Adipocyte (in vitro differentiated cells): Measurements from ENCODE around the gene PPM1E.

Experiments
- DNase-seq: peaks from one replicate; pipeline ENCODE4 v3.0.0-alpha.2; 2015; ENCODE audit warnings: low read depth
- H3K27me3 ChIP-seq: replicated peaks from 2 replicates; pipeline ENCODE4 v1.7.0; 2013; ENCODE audit warnings: mild to moderate bottlenecking, low read length, moderate library complexity; ENCODE audit not compliant: control insufficient read depth, insufficient read depth
- H3K36me3 ChIP-seq: 2 replicates; pipeline ENCODE4 v1.7.0; 2013; ENCODE audit warnings: low read length, mild to moderate bottlenecking, moderate library complexity; ENCODE audit not compliant: control insufficient read depth, insufficient read depth, severe bottlenecking
- H3K4me1 ChIP-seq: 2 replicates; pipeline ENCODE4 v1.7.0; 2013; ENCODE audit warnings: mild to moderate bottlenecking, low read length, moderate library complexity; ENCODE audit not compliant: control insufficient read depth, insufficient read depth
- H3K4me3 ChIP-seq: 2 replicates; pipeline ENCODE4 v1.7.0; 2013; ENCODE audit warnings: mild to moderate bottlenecking, low read length, moderate library complexity
- H3K9ac ChIP-seq: 2 replicates; pipeline ENCODE4 v1.7.0; 2013; ENCODE audit warnings: mild to moderate bottlenecking, low read length, moderate library complexity
- H3K9me3 ChIP-seq: 2 replicates; pipeline ENCODE4 v1.7.0; 2013; ENCODE audit warnings: mild to moderate bottlenecking, low read length, moderate library complexity; ENCODE audit not compliant: control insufficient read depth

Gene PPM1E

GRCh38 chr17:59018019-59018418, 262.4 kb downstream of the PPM1E start:
- Histone ChIP-seq H3K27me3 (no peaks in the 10 kb centered on the region), H3K36me3 (peaks cover 11% of the 10 kb centered on the region), H3K4me1 (no peaks in the 10 kb centered on the region), H3K9me3 (no peaks in the 10 kb centered on the region), H3K9ac (no peak overlapping the region), H3K4me3 (no peak overlapping the region)
- DNase-seq: no peak

DNA sequence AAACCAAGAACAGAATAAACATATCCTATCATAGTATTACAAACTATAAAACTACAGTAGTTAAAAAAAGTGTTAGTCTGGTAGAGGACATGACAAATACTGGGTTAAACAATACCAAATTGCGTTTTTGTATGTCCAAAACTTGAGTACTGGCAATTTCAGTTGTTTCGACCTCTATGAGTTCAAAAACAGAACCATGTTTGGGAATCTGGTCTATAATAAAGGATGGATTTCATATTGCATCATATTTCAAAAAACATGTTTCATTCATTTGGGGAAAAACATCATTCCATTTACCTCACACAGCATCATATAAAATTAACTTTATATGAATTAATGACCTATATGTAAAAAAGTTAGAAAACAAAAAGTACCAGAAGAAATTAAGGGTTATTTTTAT, 269.3 kb downstream of the PPM1E start:
- peaks cover 27% of the 10 kb centered on the region for H3K4me1 ChIP-seq
- no peak overlapping the region for H3K9ac ChIP-seq
- no peak overlapping the region for H3K4me3 ChIP-seq
- no peak for DNase-seq
- H3K27me3 ChIP-seq: no peaks in the 10 kb centered on the region
- H3K36me3 ChIP-seq: no peaks in the 10 kb centered on the region
- no peaks in the 10 kb centered on the region for H3K9me3 ChIP-seq

DNA sequence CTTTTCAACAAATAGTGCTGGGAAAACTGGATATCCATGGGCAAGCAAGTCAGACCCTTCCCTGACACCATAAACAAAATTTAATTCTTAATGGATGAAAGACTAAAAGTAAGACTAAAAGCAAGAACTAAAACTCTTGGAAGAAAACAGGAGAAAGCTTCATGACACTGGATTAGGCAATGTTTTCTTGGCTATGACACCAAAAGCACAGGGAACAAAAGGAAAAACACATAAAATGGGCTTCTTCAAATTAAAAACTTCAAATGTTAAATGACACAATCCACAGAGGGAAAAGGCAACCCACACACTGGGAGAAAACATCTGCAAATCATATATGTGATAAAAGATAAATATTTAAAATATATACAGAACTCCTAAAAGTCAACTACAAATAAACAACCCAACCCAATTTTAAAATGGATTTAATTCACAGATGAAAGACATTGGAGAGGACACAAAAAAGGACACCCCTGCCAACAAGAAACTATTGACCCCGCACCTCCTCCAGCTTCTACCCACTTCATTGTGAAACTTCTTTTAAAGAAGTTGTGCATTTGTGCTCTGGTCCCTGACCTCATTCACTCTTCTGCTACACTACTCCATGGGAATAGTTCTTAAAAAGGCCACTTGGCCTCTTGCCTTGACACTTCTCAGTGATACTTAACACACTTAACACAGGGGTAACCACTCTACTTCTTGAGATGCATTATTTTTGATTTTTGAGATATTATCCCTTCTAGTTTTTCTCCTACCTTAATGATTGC, 270.7 kb downstream of the PPM1E start:
- Histone ChIP-seq H3K4me3 (peak overlapping the region; percentile 8), H3K4me1 (peaks cover 28% of the 10 kb centered on the region), H3K9ac (no peak overlapping the region), H3K36me3 (peaks cover 2% of the 10 kb centered on the region), H3K27me3 (no peaks in the 10 kb centered on the region), H3K9me3 (no peaks in the 10 kb centered on the region)
- DNase-seq: peak; percentile 42

DNA sequence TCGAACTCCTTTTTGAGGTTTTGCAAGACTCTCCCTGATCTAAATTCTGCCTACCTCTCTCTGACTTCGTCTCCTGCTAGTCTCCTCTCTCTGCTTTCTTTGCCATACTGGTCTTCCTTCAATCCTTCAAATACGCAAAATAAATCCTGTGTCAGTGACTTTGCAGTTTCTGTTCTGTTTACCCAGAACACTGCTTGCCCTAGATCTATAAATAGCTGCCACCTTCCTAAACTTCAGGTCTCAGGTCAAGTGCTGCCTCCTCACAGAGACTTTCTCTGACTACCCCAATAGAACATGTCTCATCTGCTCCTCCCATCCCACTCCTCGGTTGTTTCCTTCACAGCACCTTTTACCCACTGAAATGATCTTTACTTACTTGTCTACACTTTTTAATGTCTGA, 272.1 kb downstream of the PPM1E start:
- DNase-seq: no peak
- H3K9ac ChIP-seq: no peak overlapping the region
- peaks cover 8% of the 10 kb centered on the region for H3K36me3 ChIP-seq
- peaks cover 30% of the 10 kb centered on the region for H3K4me1 ChIP-seq
- H3K27me3 ChIP-seq: no peaks in the 10 kb centered on the region
- no peaks in the 10 kb centered on the region for H3K9me3 ChIP-seq
- H3K4me3 ChIP-seq: no peak overlapping the region

GRCh38 chr17:59028328-59028727, 272.7 kb downstream of the PPM1E start:
- DNase-seq: no peak
- no peaks in the 10 kb centered on the region for H3K27me3 ChIP-seq
- no peaks in the 10 kb centered on the region for H3K9me3 ChIP-seq
- H3K36me3 ChIP-seq: peaks cover 10% of the 10 kb centered on the region
- H3K4me1 ChIP-seq: peaks cover 30% of the 10 kb centered on the region
- H3K9ac ChIP-seq: no peak overlapping the region
- H3K4me3 ChIP-seq: no peak overlapping the region

DNA sequence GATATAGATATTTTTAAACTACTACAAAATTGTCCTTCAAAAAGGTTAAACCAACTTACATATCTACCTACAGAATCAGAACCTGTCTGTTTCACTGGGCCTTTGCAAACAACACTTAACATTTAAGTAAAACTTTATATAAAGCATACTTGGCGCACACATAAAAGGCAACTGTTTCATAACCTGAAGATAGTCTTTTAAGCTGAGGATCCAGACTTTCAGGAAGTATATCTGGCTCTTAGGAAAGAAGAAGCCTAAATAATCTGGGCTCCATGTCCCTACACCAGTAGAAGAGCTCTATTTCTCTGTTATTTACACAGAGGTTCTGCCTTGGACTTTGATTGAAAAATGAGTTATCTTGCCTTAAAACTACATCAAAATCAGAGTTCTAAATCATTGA, 275.2 kb downstream of the PPM1E start:
- Histone ChIP-seq H3K27me3 (no peaks in the 10 kb centered on the region), H3K4me3 (no peak overlapping the region), H3K36me3 (peaks cover 11% of the 10 kb centered on the region), H3K9ac (no peak overlapping the region), H3K4me1 (peaks cover 29% of the 10 kb centered on the region), H3K9me3 (no peaks in the 10 kb centered on the region)
- no peak for DNase-seq
